ENCODE measurements around the gene IER5.
"Not testable (repeated sequence)": the region's sequence is repeated elsewhere in the genome, so short reads cannot be mapped to it uniquely, and the experiment has no call there.

- not testable (repeated sequence) for TF ChIP-seq FOXA1 (IDR thresholded peaks at IDR 0.05; ENCODE audit: borderline replicate concordance); TAF15 (IDR thresholded peaks at IDR 0.05; ENCODE audit: low read depth, low read length); RAD21 (CRISPR knock-in tag; conservative IDR thresholded peaks at IDR 0.05 in 1 of 2, IDR thresholded peaks at IDR 0.05 in 1 of 2); LEF1 (IDR thresholded peaks at IDR 0.05); JUND (IDR thresholded peaks at IDR 0.05; ENCODE audit: borderline replicate concordance, low read depth, low read length); JUND (tag; IDR thresholded peaks at IDR 0.05; ENCODE audit: borderline replicate concordance, low read depth, low read length); SMARCC2 (IDR thresholded peaks at IDR 0.05; ENCODE audit: low read depth); TARDBP (IDR thresholded peaks at IDR 0.05); USF2 (CRISPR knock-in tag; IDR thresholded peaks at IDR 0.05)
Measured at GRCh38 chr1:181045946-181046345, 42.6 kb upstream of the IER5 start.
